Endodermal cell (in vitro differentiated cells): Measurements from ENCODE around the gene SDHC. TPM values are rescaled to one million over a fixed set of nuclear protein-coding genes. Genes with fewer than 3 reads are reported as not detected.

Experiments used
- DNase-seq: peaks from one replicate; pipeline ENCODE4 v3.0.0-alpha.2; 2017
- H3K27ac ChIP-seq: 2 replicates; pipeline ENCODE4 v1.5.1; 2013; ENCODE audit warnings: mild to moderate bottlenecking, low read depth, low read length, moderate library complexity
- H3K27me3 ChIP-seq: 2 replicates; pipeline ENCODE4 v1.6.1; 2013; ENCODE audit warnings: mild to moderate bottlenecking, low read length, moderate library complexity; ENCODE audit not compliant: insufficient read depth, control insufficient read depth, poor library complexity, severe bottlenecking
- H3K36me3 ChIP-seq: 2 replicates; pipeline ENCODE4 v1.7.0; 2013; ENCODE audit warnings: mild to moderate bottlenecking, low read length, moderate library complexity; ENCODE audit not compliant: control insufficient read depth, insufficient read depth
- H3K4me1 ChIP-seq: one replicate; pipeline ENCODE4 v1.7.0; 2013; ENCODE audit warnings: low read length; ENCODE audit not compliant: control insufficient read depth, insufficient read depth
- H3K4me3 ChIP-seq: 2 replicates; pipeline ENCODE4 v1.5.1; 2013; ENCODE audit warnings: mild to moderate bottlenecking, low read length, moderate library complexity
- H3K9ac ChIP-seq: 2 replicates; pipeline ENCODE4 v1.6.1; 2013; ENCODE audit warnings: mild to moderate bottlenecking, low read length, moderate library complexity; ENCODE audit not compliant: poor library complexity, severe bottlenecking; ENCODE audit errors: extremely low read depth
- H3K9me3 ChIP-seq: 2 replicates; pipeline ENCODE4 v1.6.1; 2013; ENCODE audit warnings: mild to moderate bottlenecking, low read length, moderate library complexity; ENCODE audit not compliant: control insufficient read depth
- H3K27ac Mint-ChIP-seq: 2 replicates; pipeline ENCODE4 v1.8.0; 2020; ENCODE audit warnings: mixed read lengths
- H3K27me3 Mint-ChIP-seq: 2 replicates; pipeline ENCODE4 v1.8.0; 2021; ENCODE audit warnings: mild to moderate bottlenecking, mixed read lengths; ENCODE audit not compliant: insufficient read depth
- H3K36me3 Mint-ChIP-seq: 2 replicates; pipeline ENCODE4 v1.8.0; 2020; ENCODE audit warnings: low read depth, mixed read lengths
- H3K4me1 Mint-ChIP-seq: 2 replicates; pipeline ENCODE4 v1.8.0; 2020; ENCODE audit warnings: mixed read lengths
- H3K4me3 Mint-ChIP-seq: 2 replicates; pipeline ENCODE4 v1.8.0; 2020; ENCODE audit warnings: mild to moderate bottlenecking, moderate library complexity, mixed read lengths
- H3K9me3 Mint-ChIP-seq: 2 replicates; pipeline ENCODE4 v1.8.0; 2020; ENCODE audit warnings: mild to moderate bottlenecking, mixed read lengths
- WGBS, 2 experiments: methylation state at CpG; one replicate each; pipeline versions ENCODE4 v1.1.5 to v1.1.7; 2013; ENCODE audit warnings: missing lambda C conversion rate in 2 of 2, mixed read lengths in 1 of 2; ENCODE audit not compliant: insufficient coverage in 1 of 2, insufficient read length in 1 of 2; 5-methylcytosine and 5-hydroxymethylcytosine counted together
- total RNA-seq, 2 donors: library from RNA; stranded (reverse); fragmentation: NEBNext Ultra II Directional in 1 of 2; extraction: Animal tissue kit (Norgen Biotek cat#: 25700) in 1 of 2; gene quantifications; 2 replicates in 1 of 2; 3 replicates in 1 of 2; pipeline ENCODE4 v1.2.1, GENCODE V29; 2021
- TF ChIP-seq, protein P1 (sequence below): fragments of 200-600 bp; sonication (generic); conservative IDR thresholded peaks from 2 replicates; pipeline ENCODE4 v1.5.0; 2021; ENCODE audit warnings: antibody characterized with exemption, mild to moderate bottlenecking

SDHC gene
- total RNA-seq, 2 donors from 2014 or later = 270 to 296 TPM

DNA sequence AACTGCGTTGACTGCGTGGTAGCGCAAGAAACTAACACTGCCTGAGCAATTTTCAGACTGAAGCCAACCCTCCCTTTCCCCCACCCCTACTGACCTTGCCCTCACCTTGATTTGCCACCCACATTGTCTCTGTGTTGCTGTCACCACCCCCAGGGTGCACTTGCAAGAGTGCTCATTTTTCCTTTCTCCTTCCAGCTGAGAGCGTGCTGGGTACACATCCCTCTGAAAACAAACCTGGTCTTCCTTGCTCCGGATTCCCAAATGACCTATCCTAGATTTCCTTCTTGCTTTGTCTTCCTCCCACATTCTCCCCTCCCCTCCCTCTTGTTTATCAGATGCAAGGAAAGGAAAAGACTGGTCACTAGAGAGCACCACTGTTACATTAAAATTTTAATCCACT, 28.7 kb upstream of the SDHC start:
- Histone ChIP-seq H3K4me1 (no peaks in the 10 kb centered on the region), H3K27me3 (peaks cover 5% of the 10 kb centered on the region), H3K36me3 (no peaks in the 10 kb centered on the region), H3K27ac (no peak overlapping the region), H3K9me3 (no peaks in the 10 kb centered on the region), H3K9ac (no peak overlapping the region), H3K4me3 (no peak overlapping the region)
- Mint-ChIP-seq H3K27me3 (peaks cover 12% of the 10 kb centered on the region), H3K27ac (no peak overlapping the region), H3K36me3 (peaks cover 4% of the 10 kb centered on the region), H3K4me1 (peaks cover 21% of the 10 kb centered on the region), H3K4me3 (no peak overlapping the region), H3K9me3 (peaks cover 13% of the 10 kb centered on the region)
- TF ChIP-seq, protein P1, sequence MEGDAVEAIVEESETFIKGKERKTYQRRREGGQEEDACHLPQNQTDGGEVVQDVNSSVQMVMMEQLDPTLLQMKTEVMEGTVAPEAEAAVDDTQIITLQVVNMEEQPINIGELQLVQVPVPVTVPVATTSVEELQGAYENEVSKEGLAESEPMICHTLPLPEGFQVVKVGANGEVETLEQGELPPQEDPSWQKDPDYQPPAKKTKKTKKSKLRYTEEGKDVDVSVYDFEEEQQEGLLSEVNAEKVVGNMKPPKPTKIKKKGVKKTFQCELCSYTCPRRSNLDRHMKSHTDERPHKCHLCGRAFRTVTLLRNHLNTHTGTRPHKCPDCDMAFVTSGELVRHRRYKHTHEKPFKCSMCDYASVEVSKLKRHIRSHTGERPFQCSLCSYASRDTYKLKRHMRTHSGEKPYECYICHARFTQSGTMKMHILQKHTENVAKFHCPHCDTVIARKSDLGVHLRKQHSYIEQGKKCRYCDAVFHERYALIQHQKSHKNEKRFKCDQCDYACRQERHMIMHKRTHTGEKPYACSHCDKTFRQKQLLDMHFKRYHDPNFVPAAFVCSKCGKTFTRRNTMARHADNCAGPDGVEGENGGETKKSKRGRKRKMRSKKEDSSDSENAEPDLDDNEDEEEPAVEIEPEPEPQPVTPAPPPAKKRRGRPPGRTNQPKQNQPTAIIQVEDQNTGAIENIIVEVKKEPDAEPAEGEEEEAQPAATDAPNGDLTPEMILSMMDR = peak; percentile 11
- no peak for DNase-seq
- WGBS, 2 experiments = 74 to 79% methylated on average over 2 to 5 of the region's 5 CpGs

DNA sequence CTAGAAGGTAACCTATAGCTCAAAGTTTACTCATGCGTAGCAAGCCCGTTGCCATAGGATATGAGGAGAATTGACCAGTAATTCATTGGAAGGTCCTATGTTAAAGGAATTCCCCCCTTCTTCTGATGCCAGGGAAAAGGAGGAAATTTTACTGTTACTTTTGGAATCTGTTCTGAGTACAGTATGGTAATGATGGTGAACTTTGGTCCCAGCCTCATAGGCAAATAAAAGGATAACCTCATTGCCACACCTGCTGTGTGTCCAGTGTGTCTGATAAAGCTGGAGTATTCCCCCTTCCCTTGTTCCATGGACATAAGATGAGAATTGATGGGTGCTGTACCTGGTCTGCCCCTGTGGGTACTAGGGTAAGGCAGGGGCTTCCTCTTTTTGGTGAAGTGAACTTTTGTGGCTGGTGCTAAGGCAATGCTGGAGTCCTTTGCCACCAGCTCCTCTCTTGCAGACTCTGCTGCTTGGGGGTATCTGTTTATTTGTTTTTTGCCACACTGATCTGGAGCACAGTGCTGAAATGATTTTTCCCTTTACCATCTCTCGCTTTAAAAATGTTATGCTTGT, 26.6 kb upstream of the SDHC start:
- WGBS, 2 experiments = 98 to 100% methylated on average over 1 to 3 of the region's 3 CpGs
- Mint-ChIP-seq H3K27ac (no peak overlapping the region), H3K27me3 (peaks cover 10% of the 10 kb centered on the region), H3K4me3 (no peak overlapping the region), H3K36me3 (peaks cover 1% of the 10 kb centered on the region), H3K4me1 (peaks cover 25% of the 10 kb centered on the region), H3K9me3 (peaks cover 5% of the 10 kb centered on the region)
- Histone ChIP-seq H3K27ac (no peak overlapping the region), H3K4me1 (no peaks in the 10 kb centered on the region), H3K4me3 (no peak overlapping the region), H3K27me3 (peaks cover 5% of the 10 kb centered on the region), H3K36me3 (no peaks in the 10 kb centered on the region), H3K9ac (no peak overlapping the region), H3K9me3 (no peaks in the 10 kb centered on the region)
- TF ChIP-seq, protein P1 = no peak
- no peak for DNase-seq

DNA sequence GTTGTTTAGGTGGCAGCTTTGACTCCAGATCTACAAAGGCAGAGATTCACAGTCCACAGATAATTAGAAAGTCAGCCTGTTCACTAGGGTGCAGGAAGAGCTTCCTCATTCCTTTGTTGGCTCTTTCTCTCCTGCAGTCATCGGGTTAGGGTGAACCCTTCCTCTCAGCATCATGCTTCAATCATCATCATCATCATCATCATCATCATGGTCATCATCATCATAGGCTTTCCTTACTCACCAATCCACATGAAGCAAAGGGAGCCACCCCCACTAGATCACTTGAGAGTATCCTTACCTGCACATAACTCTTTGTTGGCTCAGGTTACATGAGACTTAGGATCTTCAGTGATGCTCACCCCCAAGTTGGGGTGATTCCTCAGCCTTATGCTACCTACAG, 23.4 kb upstream of the SDHC start:
- H3K4me3 Mint-ChIP-seq = no peak overlapping the region
- H3K4me1 ChIP-seq = no peaks in the 10 kb centered on the region
- H3K27ac Mint-ChIP-seq = no peak overlapping the region
- no peaks in the 10 kb centered on the region for H3K36me3 Mint-ChIP-seq
- no peak overlapping the region for H3K27ac ChIP-seq
- TF ChIP-seq, protein P1 = no peak
- H3K4me1 Mint-ChIP-seq = peaks cover 11% of the 10 kb centered on the region
- no peaks in the 10 kb centered on the region for H3K9me3 ChIP-seq
- H3K9me3 Mint-ChIP-seq = no peaks in the 10 kb centered on the region
- no peak overlapping the region for H3K4me3 ChIP-seq
- no peak overlapping the region for H3K9ac ChIP-seq
- WGBS, 2 experiments = 95 to 100% methylated on average over 1 of the region's 1 CpG
- no peaks in the 10 kb centered on the region for H3K27me3 ChIP-seq
- H3K27me3 Mint-ChIP-seq = no peaks in the 10 kb centered on the region
- H3K36me3 ChIP-seq = no peaks in the 10 kb centered on the region
- DNase-seq = no peak
